ENCODE results near the gene ZNF398. TPM values are rescaled to one million over a fixed set of nuclear protein-coding genes. Genes with fewer than 3 reads are reported as not detected.

Gene ZNF398

Small RNA genes within 50 kb of the gene (small RNA-seq; reads per million reads assigned to genes)
- gene AC004890.1 (ENCODE audit: low read depth) (not detected), gene RN7SL521P (ENCODE audit: low read depth) (1.7 reads per million)

Measured in mesenchymal stem cell (in vitro differentiated cells and primary cell).